Activated CD4-positive, CD25-positive, alpha-beta regulatory T cell treated with anti-CD3 and anti-CD28 coated beads, Interleukin-2, amount 50 U/mL, for 24 hours (primary cell): ENCODE data around the gene IL25.
A peak's percentile ranks its signal among the peaks of the same experiment; 100 is the strongest.

ENCODE experiments used
- ATAC-seq, 2 donors: fragments of 150-1000 bp; cut with Tn5 transposase; one replicate each; pipeline ENCODE4 v1.10.0; 2021; ENCODE audit warnings: mild to moderate bottlenecking in 1 of 2, moderate library complexity in 1 of 2

Gene IL25

GRCh38 chr14:23354990-23355389, 17.6 kb upstream of the IL25 start:
- ATAC-seq = no peak

- no peak for ATAC-seq
Measured at GRCh38 chr14:23355871-23356435, 16.7 kb upstream of the IL25 start.

DNA sequence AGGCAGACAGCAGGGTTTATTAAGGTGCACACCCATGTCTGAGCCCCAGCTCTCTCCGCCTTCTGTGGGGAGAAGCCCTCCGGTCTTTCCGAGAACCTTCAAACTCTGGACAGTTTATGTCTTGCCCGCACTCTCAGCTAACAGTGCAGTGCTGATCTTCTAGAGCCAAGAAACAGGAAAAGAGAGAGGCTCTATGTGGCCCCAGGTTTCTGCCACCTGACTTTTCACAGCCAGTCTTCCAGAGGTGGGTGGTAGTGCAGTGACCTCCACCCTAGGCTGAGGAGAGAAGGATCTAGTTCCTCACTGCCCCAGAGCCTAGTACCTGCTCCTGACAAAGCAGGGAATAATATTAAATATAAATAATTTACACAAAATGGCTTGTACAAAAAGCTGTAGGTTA, 15.9 kb upstream of the IL25 start:
- no peak for ATAC-seq

DNA sequence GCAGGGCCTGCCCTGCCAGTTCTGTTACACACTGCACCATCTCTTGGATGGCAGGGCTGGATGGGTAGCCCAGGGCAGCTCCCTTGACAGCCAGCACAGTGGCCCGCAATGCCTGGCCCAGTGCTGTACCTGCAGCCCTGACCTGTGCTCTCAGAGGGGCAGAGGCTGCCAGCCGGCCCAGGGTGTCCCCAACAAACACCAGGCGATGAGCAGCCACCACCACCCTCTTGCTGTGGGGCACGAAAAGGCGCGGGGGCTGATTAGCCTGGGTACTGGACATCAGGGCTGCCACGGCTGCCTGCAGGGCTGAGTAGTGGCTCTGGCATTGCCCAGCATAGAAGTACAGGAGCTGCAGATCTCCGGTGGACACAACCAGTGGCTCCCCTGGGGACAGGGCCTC, 15.3 kb upstream of the IL25 start:
- ATAC-seq = no peak

- ATAC-seq = no peak
Measured at GRCh38 chr14:23358042-23358441, 14.6 kb upstream of the IL25 start.

DNA sequence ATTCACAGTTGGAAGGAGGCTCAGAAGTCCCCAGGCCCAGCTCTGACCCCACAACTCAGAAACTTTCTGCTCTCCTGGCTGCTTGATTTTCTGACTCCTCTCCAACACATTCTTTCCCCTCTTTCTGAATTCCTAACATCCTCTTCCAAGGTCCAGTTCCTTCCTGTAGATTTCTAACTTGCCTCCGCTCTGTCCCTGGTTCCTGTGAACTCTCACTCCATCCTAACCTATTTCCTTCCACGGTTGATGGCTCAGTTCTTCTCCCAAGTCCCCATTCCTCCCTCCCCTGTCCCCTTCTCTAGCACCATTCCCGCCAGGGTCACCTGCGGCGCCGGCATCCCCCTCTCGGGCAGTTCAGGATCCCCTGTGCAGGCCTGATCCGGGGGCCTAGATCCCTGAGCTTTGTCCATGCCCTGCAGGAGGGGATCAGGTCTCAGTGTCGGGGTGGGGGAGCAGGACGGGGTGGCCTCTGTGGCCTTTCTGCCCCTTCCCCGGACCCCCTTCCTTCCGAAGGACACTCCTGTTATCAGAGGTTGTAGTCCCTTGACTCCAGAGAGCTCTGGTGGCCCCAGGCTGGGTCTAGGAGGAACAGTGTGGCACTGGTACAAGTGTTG, 13.9 kb upstream of the IL25 start:
- no peak for ATAC-seq

- ATAC-seq = no peak
Measured at GRCh38 chr14:23359167-23359626, 13.4 kb upstream of the IL25 start.

DNA sequence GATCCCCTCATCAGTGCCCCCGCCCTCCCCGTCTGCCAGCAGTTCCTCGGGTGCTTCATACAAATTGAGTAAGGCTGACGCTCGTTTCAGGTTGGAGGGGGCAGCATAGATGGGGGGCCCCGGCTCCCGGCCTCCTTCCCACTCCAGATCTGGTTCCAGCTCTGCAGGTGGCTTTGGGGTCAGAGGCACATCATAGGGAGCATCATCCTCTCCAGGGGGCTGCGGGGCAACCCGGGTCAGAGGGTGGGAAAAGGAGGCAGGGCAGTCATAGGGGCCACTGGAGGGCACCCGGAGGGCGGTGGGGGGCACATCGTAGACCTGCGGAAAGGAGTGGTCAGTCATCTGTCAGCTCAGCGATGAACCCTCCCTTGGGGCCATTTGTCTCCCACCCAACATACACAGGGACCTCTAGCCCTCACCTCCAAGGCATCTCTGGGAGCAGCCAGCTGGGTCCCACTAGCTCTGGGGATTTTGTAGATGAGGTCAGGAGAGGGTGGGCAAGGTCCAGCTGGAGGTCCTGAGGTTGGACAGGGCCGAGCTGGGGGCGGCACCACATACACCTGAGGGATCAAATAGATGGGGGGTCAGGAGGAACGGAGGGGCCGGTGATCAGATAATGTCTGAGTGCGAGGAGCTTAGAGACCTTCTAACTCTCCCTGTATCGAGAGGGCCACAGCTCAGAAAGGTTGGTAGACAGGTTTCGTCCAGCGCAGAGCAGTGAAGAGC, 12.7 kb upstream of the IL25 start:
- no peak for ATAC-seq

GRCh38 chr14:23360496-23360895, 12.1 kb upstream of the IL25 start:
- no peak for ATAC-seq

DNA sequence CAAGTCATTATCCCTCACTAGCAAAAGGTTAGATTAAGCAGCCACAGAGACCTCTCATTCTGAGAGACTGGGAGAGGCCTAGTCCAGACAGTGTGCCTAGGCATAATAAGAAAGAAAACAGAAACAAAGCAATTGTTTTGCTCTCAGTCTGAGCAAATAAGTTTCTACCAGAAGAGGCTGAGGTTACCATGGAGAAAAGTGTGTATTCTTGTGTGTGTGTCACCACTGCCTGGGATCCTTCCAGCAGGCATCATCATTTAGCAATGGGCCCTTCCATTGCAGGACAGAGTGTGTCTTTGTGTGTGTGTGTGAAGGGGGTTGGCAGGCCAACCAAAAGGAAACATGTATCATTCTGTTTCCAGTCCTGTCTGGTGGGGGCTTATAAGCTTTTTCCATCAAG, 11.3 kb upstream of the IL25 start:
- peak; percentile 13 to 25 for ATAC-seq

- ATAC-seq = no peak
Measured at GRCh38 chr14:23361763-23362162, 10.8 kb upstream of the IL25 start.

GRCh38 chr14:23362200-23362599, 10.4 kb upstream of the IL25 start:
- ATAC-seq = no peak

- ATAC-seq = no peak
Measured at GRCh38 chr14:23364164-23365035, 8.2 kb upstream of the IL25 start.

DNA sequence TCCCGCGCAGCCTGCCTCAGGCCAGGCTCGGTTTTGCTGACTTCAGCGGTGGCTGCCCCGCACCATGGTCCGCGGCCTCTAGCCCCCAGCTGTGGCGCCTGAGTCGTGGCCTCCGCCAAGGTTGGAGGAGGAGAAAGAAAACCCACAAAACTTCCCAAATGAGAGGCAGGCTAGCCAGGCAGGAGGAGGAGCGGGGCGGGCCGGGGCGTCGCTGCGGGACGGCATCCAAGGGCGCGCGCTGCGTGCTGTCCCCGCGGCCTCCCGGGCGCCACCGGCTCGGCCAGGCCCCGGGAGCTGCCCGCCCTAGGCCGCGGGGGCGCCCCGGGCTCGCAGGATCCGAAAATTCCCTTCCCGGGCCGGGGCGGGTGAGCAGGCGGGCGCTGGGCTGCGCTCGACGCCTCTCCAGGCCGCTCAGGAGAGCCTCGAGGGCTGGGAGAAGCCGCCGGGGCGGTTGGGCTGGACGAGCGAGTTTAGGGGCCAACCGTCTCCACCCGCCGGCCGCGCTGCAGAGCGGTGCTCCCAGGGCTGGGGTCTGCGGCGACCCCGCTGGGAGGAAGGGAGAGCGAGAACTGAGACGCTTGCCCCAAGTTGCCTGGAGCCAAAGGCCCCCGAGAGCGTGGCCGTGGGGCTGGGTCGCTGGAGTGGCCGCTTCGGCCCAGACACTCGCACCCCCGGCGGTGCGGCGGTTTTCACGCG, 7.4 kb upstream of the IL25 start, which contains the start of gene EFS:
Gene EFS (minus strand): TSS at position 137 of the 696 bp plus-strand sequence. CDS start 147 bp downstream, outside the sequence.
- ATAC-seq = no peak

- ATAC-seq = no peak
Measured at GRCh38 chr14:23365732-23366425, 6.7 kb upstream of the IL25 start.

DNA sequence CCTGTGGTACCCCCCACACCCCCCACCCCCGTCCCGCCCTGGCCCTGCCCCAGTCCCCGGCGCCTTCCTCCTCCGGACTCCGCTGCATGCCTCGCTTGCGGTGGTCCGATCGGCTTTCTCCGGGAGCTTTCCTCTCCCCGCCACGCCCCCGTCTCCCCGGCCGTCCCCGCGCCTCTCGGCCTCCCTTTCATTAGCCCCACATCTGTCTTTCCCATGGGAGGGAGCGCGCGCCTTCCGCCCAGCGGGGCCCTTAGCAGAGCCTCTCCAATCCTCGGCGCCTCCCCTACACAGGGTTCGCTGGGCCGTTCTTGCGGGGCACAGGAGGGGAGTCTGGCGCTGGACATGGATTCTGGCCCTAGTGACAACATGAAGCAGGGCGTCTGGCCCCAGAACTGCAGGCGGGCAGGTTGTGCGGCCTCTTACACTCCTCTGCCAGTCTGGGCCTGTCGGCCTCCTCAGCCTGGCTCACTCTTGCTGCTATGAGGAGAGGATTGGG, 6.1 kb upstream of the IL25 start:
- ATAC-seq = no peak

- ATAC-seq = no peak
Measured at GRCh38 chr14:23370221-23370620, 2.4 kb upstream of the IL25 start.

- ATAC-seq = no peak
Measured at GRCh38 chr14:23371865-23372264, 744 bp upstream of the IL25 start.

DNA sequence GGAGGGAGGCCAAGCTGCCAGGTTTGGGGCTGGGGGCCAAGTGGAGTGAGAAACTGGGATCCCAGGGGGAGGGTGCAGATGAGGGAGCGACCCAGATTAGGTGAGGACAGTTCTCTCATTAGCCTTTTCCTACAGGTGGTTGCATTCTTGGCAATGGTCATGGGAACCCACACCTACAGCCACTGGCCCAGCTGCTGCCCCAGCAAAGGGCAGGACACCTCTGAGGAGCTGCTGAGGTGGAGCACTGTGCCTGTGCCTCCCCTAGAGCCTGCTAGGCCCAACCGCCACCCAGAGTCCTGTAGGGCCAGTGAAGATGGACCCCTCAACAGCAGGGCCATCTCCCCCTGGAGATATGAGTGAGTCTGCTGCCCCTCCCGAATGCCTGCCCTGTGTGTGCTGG, 432 bp downstream of the IL25 start:
- no peak for ATAC-seq

DNA sequence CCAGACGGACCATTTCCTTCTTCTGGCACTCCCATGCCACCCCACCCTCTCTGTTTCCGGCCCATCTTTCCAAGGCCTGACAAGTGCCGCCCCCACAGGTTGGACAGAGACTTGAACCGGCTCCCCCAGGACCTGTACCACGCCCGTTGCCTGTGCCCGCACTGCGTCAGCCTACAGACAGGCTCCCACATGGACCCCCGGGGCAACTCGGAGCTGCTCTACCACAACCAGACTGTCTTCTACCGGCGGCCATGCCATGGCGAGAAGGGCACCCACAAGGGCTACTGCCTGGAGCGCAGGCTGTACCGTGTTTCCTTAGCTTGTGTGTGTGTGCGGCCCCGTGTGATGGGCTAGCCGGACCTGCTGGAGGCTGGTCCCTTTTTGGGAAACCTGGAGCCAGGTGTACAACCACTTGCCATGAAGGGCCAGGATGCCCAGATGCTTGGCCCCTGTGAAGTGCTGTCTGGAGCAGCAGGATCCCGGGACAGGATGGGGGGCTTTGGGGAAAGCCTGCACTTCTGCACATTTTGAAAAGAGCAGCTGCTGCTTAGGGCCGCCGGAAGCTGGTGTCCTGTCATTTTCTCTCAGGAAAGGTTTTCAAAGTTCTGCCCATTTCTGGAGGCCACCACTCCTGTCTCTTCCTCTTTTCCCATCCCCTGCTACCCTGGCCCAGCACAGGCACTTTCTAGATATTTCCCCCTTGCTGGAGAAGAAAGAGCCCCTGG, 3.1 kb downstream of the IL25 start:
- ATAC-seq = no peak
